ENCODE results near the gene DISC1.

DISC1 gene

GRCh38 chr1:232005300-232005699, 378.7 kb downstream of the DISC1 start:
- no peak for DNase-seq (ENCODE audit: extremely low spot score)
- ChIA-PET POLR2A (no interaction called here), CTCF (no interaction called here)
- TF ChIP-seq ZNF384 (IDR thresholded peaks at IDR 0.05) (no peak), TARDBP (IDR thresholded peaks at IDR 0.05) (no peak), ARNT (IDR thresholded peaks at IDR 0.05) (no peak), PKNOX1 (IDR thresholded peaks at IDR 0.05) (no peak), FOXA1 (IDR thresholded peaks at IDR 0.05) (no peak), CTBP1 (IDR thresholded peaks at IDR 0.05; ENCODE audit: borderline replicate concordance) (no peak), FOXK2 (IDR thresholded peaks at IDR 0.05) (no peak), SP1 (IDR thresholded peaks at IDR 0.05) (no peak), HDGF (IDR thresholded peaks at IDR 0.05; ENCODE audit: borderline replicate concordance) (no peak)

- ChIA-PET CTCF (no interaction called here), POLR2A (no interaction called here)
- no peak for DNase-seq (ENCODE audit: extremely low spot score)
- no peak for TF ChIP-seq TARDBP (IDR thresholded peaks at IDR 0.05)
- TF ChIP-seq HDGF (IDR thresholded peaks at IDR 0.05; ENCODE audit: borderline replicate concordance) = no peak
- TF ChIP-seq FOXA1 (IDR thresholded peaks at IDR 0.05) = no peak
- no peak for TF ChIP-seq ELF4 (IDR thresholded peaks at IDR 0.05)
- no peak for TF ChIP-seq SUZ12 (IDR thresholded peaks at IDR 0.05)
- TF ChIP-seq CTBP1 (IDR thresholded peaks at IDR 0.05; ENCODE audit: borderline replicate concordance) = no peak
- TF ChIP-seq ZNF384 (IDR thresholded peaks at IDR 0.05) = no peak
- no peak for TF ChIP-seq LEF1 (IDR thresholded peaks at IDR 0.05; ENCODE audit: borderline replicate concordance)
- TF ChIP-seq FOXM1 (IDR thresholded peaks at IDR 0.05; ENCODE audit: borderline replicate concordance) = no peak
- TF ChIP-seq NFRKB (IDR thresholded peaks at IDR 0.05) = no peak
- TF ChIP-seq FOXK2 (IDR thresholded peaks at IDR 0.05) = no peak
Observed at GRCh38 chr1:232009741-232010140, 383.2 kb downstream of the DISC1 start.

- POLR2A ChIA-PET = interaction anchor here (0.5 kb wide), 1 partner anchor 148 kb away, joined by 3 read pairs; no protein-coding TSS in a partner anchor
- no peak for DNase-seq (ENCODE audit: extremely low spot score)
- TF ChIP-seq ZNF384 (IDR thresholded peaks at IDR 0.05) (no peak), FOXK2 (IDR thresholded peaks at IDR 0.05) (no peak), BHLHE40 (IDR thresholded peaks at IDR 0.05; ENCODE audit: borderline replicate concordance) (no peak), PKNOX1 (IDR thresholded peaks at IDR 0.05) (no peak)
- CTCF ChIA-PET = no interaction called here
Observed at GRCh38 chr1:232011961-232012360, 385.4 kb downstream of the DISC1 start.

- ChIA-PET CTCF (no interaction called here), POLR2A (no interaction called here)
- TF ChIP-seq TARDBP (IDR thresholded peaks at IDR 0.05) (no peak), FOXM1 (IDR thresholded peaks at IDR 0.05; ENCODE audit: borderline replicate concordance) (no peak), LEF1 (IDR thresholded peaks at IDR 0.05; ENCODE audit: borderline replicate concordance) (no peak), HDGF (IDR thresholded peaks at IDR 0.05; ENCODE audit: borderline replicate concordance) (no peak), ZNF384 (IDR thresholded peaks at IDR 0.05) (no peak), FOXA1 (IDR thresholded peaks at IDR 0.05) (no peak), CTBP1 (IDR thresholded peaks at IDR 0.05; ENCODE audit: borderline replicate concordance) (no peak), FOXK2 (IDR thresholded peaks at IDR 0.05) (no peak), SUZ12 (IDR thresholded peaks at IDR 0.05) (no peak), PKNOX1 (IDR thresholded peaks at IDR 0.05) (no peak), NFRKB (IDR thresholded peaks at IDR 0.05) (no peak), ARNT (IDR thresholded peaks at IDR 0.05) (no peak)
- DNase-seq (ENCODE audit: extremely low spot score) = no peak
Observed at GRCh38 chr1:232012773-232013386, 386.3 kb downstream of the DISC1 start.

- no peak for DNase-seq (ENCODE audit: extremely low spot score)
- TF ChIP-seq TARDBP (IDR thresholded peaks at IDR 0.05) = no peak
- no peak for TF ChIP-seq NFRKB (IDR thresholded peaks at IDR 0.05)
- no peak for TF ChIP-seq PKNOX1 (IDR thresholded peaks at IDR 0.05)
- TF ChIP-seq ZNF384 (IDR thresholded peaks at IDR 0.05) = no peak
- TF ChIP-seq ELF4 (IDR thresholded peaks at IDR 0.05) = no peak
- TF ChIP-seq ARNT (IDR thresholded peaks at IDR 0.05) = no peak
- no peak for TF ChIP-seq L3MBTL2 (conservative IDR thresholded peaks at IDR 0.05)
- TF ChIP-seq FOXA1 (IDR thresholded peaks at IDR 0.05) = no peak
- no peak for TF ChIP-seq CTBP1 (IDR thresholded peaks at IDR 0.05; ENCODE audit: borderline replicate concordance)
- no peak for TF ChIP-seq FOXM1 (IDR thresholded peaks at IDR 0.05; ENCODE audit: borderline replicate concordance)
- TF ChIP-seq HDGF (IDR thresholded peaks at IDR 0.05; ENCODE audit: borderline replicate concordance) = no peak
- TF ChIP-seq SUZ12 (IDR thresholded peaks at IDR 0.05) = no peak
- TF ChIP-seq SP1 (IDR thresholded peaks at IDR 0.05) = no peak
- no peak for TF ChIP-seq LEF1 (IDR thresholded peaks at IDR 0.05; ENCODE audit: borderline replicate concordance)
- no peak for TF ChIP-seq FOXK2 (IDR thresholded peaks at IDR 0.05)
- TF ChIP-seq BHLHE40 (IDR thresholded peaks at IDR 0.05; ENCODE audit: borderline replicate concordance) = no peak
- POLR2A ChIA-PET = no interaction called here
- CTCF ChIA-PET = interaction anchor here (0.9 kb wide), 1 partner anchor 15 kb away, joined by 3 read pairs; no protein-coding TSS in a partner anchor
Observed at GRCh38 chr1:232014941-232015340, 388.4 kb downstream of the DISC1 start.

- ChIA-PET CTCF (no interaction called here), POLR2A (no interaction called here)
- DNase-seq (ENCODE audit: extremely low spot score) = no peak
- no peak for TF ChIP-seq ELF4 (IDR thresholded peaks at IDR 0.05)
- no peak for TF ChIP-seq L3MBTL2 (conservative IDR thresholded peaks at IDR 0.05)
- TF ChIP-seq CTBP1 (IDR thresholded peaks at IDR 0.05; ENCODE audit: borderline replicate concordance) = no peak
- TF ChIP-seq BHLHE40 (IDR thresholded peaks at IDR 0.05; ENCODE audit: borderline replicate concordance) = no peak
Observed at GRCh38 chr1:232016616-232017015, 390.0 kb downstream of the DISC1 start.
